IgD-negative memory B cell (primary cell): ENCODE data around the gene TMEM225. TPM values are rescaled to one million over a fixed set of nuclear protein-coding genes. Genes with fewer than 3 reads are reported as not detected.

Source experiments
- H3K27ac Mint-ChIP-seq, 3 donors: one replicate each; pipeline ENCODE4 v1.8.0; 2020 to 2022; ENCODE audit warnings: mild to moderate bottlenecking in 3 of 3, mixed read lengths in 3 of 3, moderate library complexity in 1 of 3
- H3K27me3 Mint-ChIP-seq: one replicate; pipeline ENCODE4 v1.8.0; 2021; ENCODE audit warnings: mixed read lengths
- H3K36me3 Mint-ChIP-seq: one replicate; pipeline ENCODE4 v1.8.0; 2020; ENCODE audit warnings: mild to moderate bottlenecking, mixed read lengths
- H3K4me1 Mint-ChIP-seq, 3 donors: one replicate each; pipeline ENCODE4 v1.8.0; 2020 to 2022; ENCODE audit warnings: mixed read lengths in 3 of 3, mild to moderate bottlenecking in 1 of 3
- H3K4me3 Mint-ChIP-seq, 4 donors: one replicate each; pipeline ENCODE4 v1.8.0; 2020 to 2022; ENCODE audit warnings: mild to moderate bottlenecking in 4 of 4, mixed read lengths in 4 of 4, moderate library complexity in 3 of 4
- H3K9me3 Mint-ChIP-seq, 3 donors: one replicate each; pipeline ENCODE4 v1.8.0; 2020 to 2021; ENCODE audit warnings: mixed read lengths in 3 of 3, mild to moderate bottlenecking in 1 of 3
- polyA plus RNA-seq: library from polyadenylated mRNA; unstranded; fragments of 300-500 nt; fragmentation: Illumina TruSeq; gene quantifications from one replicate; pipeline ENCODE4 v1.2.3, GENCODE V29; 2021

TMEM225 gene
- polyA plus RNA-seq, 1 donor from 2014 or later = not detected

DNA sequence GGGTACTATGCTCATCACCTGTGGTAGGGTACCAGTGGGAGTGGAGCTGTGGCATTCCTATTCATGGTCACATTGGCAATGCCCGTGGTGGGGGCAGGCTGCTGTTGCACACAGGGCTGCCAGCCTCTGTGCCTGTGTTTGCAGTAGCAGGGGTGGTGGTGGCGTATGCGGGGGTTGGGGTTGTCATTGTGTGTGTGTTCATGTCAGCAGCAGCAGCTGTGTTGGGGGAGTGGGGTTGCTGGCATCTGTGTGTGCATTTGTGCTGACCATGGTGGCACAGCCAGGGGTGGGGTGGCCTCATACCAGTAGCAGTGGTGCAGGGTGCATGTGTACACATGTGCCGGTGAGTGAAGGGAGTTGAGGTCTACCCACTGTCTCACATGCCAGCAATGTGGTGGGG, 34.4 kb downstream of the TMEM225 start:
- H3K4me1 Mint-ChIP-seq = no peaks in the 10 kb centered on the region
- H3K9me3 Mint-ChIP-seq = peaks cover 0 to 6% (median 4%) of the 10 kb centered on the region in 3 donors
- H3K27ac Mint-ChIP-seq = no peak overlapping the region
- peaks cover 2% of the 10 kb centered on the region for H3K36me3 Mint-ChIP-seq
- peaks cover 7% of the 10 kb centered on the region for H3K27me3 Mint-ChIP-seq
- no peak overlapping the region for H3K4me3 Mint-ChIP-seq

DNA sequence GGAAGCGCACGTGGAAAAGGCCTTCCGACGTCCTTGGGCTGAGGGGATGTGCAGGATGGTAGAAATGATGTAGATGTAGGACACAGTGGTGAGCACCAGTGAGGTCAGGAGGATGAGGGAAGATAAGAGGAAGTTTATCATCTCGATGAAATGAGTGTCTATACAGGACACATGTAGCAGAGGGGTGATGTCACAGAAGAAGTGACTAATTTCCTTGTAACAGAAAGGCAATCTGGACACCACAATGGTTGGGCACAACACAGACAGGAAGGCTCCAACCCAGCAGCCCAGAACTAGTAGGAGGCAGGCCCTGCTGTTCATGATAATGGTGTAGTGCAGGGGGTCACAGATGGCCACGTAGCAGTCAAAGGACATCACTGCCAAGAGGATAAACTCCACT, 44.3 kb downstream of the TMEM225 start:
- Mint-ChIP-seq H3K36me3 (no peaks in the 10 kb centered on the region), H3K9me3 (peaks cover 0 to 2% (median 0%) of the 10 kb centered on the region in 3 donors), H3K4me3 (no peak overlapping the region), H3K27ac (no peak overlapping the region), H3K4me1 (no peaks in the 10 kb centered on the region), H3K27me3 (peaks cover 3% of the 10 kb centered on the region)

DNA sequence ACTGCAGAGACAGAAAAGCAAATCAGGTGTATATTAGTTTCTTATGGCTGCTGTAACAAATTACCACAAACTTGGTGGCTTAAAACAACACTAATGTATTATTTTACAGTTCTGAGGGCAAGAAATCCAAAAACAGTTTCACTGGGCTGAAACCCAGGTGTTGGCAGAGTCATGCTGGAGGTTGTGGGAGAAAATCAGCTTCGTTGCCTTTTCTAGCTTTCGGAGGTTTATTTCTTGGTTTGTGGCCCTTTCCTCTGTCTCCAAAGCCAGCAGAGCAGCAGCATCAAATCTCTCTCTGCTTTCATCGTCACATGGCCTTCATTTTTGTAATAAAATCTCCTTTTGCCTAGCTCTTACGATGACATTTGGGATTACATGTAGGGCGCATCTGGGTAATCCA, 46.3 kb downstream of the TMEM225 start:
- H3K4me3 Mint-ChIP-seq = no peak overlapping the region
- no peaks in the 10 kb centered on the region for H3K4me1 Mint-ChIP-seq
- H3K27ac Mint-ChIP-seq = no peak overlapping the region
- no peaks in the 10 kb centered on the region for H3K27me3 Mint-ChIP-seq
- H3K9me3 Mint-ChIP-seq = peaks cover 0 to 2% (median 0%) of the 10 kb centered on the region in 3 donors
- no peaks in the 10 kb centered on the region for H3K36me3 Mint-ChIP-seq

DNA sequence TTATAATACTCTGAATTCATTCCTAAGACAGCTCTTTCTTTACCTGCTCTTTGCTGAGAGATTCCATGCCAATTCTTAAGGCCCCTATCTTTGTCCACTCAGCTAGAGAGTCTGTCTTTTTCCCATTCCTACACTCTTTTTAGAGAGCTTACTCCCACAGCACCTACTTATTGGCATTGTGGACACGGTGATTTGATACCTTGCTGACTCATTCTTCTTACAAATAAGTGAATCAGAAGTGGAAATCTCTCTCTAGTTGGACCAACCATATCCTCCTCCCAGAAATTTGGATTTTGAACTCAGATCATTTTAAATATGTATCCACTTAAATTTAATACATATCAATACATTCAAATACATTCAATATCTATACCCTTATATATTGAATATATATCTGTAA, 46.8 kb downstream of the TMEM225 start:
- H3K4me3 Mint-ChIP-seq = no peak overlapping the region

DNA sequence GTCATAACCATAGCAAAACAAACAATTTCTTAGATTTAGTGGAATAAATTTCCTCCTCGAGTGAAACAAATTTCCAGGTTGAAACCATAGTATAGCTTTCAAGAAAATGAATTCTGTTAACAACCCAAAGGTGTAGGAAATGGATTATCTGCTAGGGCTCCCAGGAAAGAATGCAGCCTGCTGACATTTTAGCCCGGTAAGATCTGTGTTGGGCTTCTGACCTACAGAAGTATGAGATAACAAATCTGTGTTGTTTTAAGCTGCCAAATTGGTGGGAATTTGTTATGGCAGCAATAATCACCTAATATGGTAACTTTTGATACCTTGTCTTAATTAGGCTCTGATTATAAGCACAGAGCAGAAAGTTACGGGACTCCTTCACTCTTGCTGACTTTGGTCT, 47.3 kb downstream of the TMEM225 start:
- Mint-ChIP-seq H3K9me3 (peaks cover 0 to 2% (median 0%) of the 10 kb centered on the region in 3 donors), H3K36me3 (no peaks in the 10 kb centered on the region), H3K27me3 (no peaks in the 10 kb centered on the region), H3K27ac (no peak overlapping the region), H3K4me1 (no peaks in the 10 kb centered on the region), H3K4me3 (no peak overlapping the region)

More for the DNA sequence above, 46.8 kb downstream of the TMEM225 start:
- no peaks in the 10 kb centered on the region for H3K36me3 Mint-ChIP-seq
- H3K4me1 Mint-ChIP-seq = no peaks in the 10 kb centered on the region
- peaks cover 0 to 2% (median 0%) of the 10 kb centered on the region in 3 donors for H3K9me3 Mint-ChIP-seq
- no peaks in the 10 kb centered on the region for H3K27me3 Mint-ChIP-seq
- H3K27ac Mint-ChIP-seq = no peak overlapping the region

DNA sequence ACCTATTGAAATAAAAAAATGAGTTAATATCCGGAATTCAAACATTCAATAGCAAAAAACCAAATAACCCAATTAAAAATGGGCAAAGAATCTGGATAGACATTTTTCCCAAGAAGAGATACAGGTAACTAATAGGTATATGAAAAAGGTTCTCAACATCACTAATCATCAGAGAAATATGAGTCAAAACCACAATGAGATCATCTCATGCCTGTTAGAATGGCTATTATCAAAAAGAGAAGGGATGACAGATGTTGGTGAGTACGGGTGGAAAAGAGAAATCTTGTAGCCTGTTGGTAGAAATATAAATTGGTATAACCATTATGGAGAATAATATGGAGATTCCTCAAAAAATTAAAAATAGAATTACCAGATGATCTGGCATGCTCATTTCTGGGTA, 52.4 kb downstream of the TMEM225 start:
- Mint-ChIP-seq H3K4me1 (no peaks in the 10 kb centered on the region), H3K27me3 (peaks cover 10% of the 10 kb centered on the region), H3K9me3 (peaks cover 0 to 4% (median 0%) of the 10 kb centered on the region in 3 donors), H3K4me3 (no peak overlapping the region), H3K27ac (peak overlapping the region in 1 of 3 donors; percentile 5), H3K36me3 (no peaks in the 10 kb centered on the region)

Other genes starting within 250 kb of the TMEM225 start
- not detected for gene SCN3B, start 231.0 kb downstream of the TMEM225 start, polyA plus RNA-seq
- 13.8 TPM for gene ZNF202, start 144.0 kb downstream of the TMEM225 start, polyA plus RNA-seq
- not detected for gene OR6X1, start 131.2 kb downstream of the TMEM225 start, polyA plus RNA-seq
- gene OR6M1, start 79.3 kb downstream of the TMEM225 start, polyA plus RNA-seq = not detected
- not detected for gene OR8D4, start 16.5 kb upstream of the TMEM225 start, polyA plus RNA-seq
- not detected for gene OR4D5, start 53.9 kb upstream of the TMEM225 start, polyA plus RNA-seq
- not detected for gene OR6T1, start 58.2 kb upstream of the TMEM225 start, polyA plus RNA-seq
- not detected for gene OR10S1, start 92.1 kb upstream of the TMEM225 start, polyA plus RNA-seq
- not detected for gene OR10G6, start 109.5 kb upstream of the TMEM225 start, polyA plus RNA-seq
- gene OR10G4, start 127.3 kb upstream of the TMEM225 start, polyA plus RNA-seq = not detected
- not detected for gene OR10G9, start 137.3 kb upstream of the TMEM225 start, polyA plus RNA-seq
- not detected for gene OR10G8, start 141.1 kb upstream of the TMEM225 start, polyA plus RNA-seq
- not detected for gene OR10G7, start 155.7 kb upstream of the TMEM225 start, polyA plus RNA-seq
- 12.8 TPM for gene VWA5A, start 229.8 kb upstream of the TMEM225 start, polyA plus RNA-seq